Dedifferentiated amniotic fluid mesenchymal stem cell (primary cell): Measurements from ENCODE around the gene CAMK2N1.
"Not testable (repeated sequence)": the region's sequence is repeated elsewhere in the genome, so short reads cannot be mapped to it uniquely, and the experiment has no call there.

Experiments used
- DNase-seq: peaks from one replicate; pipeline ENCODE4 v3.0.0-alpha.2; 2016; ENCODE audit errors: extremely low spot score

The CAMK2N1 gene

DNA sequence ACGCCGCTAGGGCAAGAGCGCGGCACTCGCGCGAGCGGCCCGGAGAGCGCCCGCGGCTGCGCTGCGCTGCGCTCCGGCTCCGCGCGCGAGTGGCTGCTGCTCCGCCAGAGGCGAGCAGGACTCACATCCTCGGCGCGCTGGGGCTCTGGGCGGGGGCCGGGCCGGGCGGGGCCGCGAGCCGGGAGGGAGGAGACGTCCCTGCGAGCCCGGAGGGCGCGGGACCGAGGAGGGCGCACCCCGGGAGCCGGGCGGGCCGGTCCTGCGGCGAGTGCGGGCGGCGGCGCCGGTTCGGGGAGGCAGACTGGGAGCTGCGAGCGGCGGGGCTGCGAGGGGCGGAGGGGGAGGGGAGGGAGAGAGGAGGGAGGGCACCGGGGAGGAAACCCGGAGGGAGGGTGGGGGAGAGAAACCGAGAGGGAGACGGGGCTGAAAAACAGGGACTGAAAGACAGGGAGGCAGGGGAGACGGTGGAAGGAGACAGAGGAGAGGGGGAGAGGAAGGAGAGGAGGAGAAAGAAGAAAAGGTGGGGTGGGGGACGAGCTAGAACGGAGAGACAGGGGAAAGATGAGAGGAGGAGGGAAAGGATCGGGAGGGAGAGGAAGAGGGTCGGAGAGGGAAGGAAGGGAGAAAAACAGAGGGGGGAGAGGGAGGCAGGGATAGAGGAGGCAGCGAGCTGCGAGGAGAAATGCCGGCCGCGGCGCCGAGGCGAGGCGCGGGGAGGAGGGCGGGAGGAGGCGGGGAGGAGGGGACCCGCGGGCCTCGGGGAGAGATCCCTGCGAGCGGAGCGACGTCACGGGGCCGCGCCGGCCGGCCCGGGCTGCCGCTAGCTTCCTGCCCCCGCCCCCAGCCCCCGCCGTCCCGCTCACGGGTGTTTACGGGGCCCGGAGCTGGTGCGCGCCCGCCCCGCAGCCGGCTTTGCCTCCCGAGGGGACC is at the start of gene CAMK2N1:
Gene CAMK2N1 (minus strand): TSS at position 684 of the 930 bp plus-strand sequence. CDS start 831 bp downstream, outside the sequence.
- DNase-seq, result peak; percentile 51

- no peak for DNase-seq
Measured at GRCh38 chr1:20534659-20535417, 48.8 kb upstream of the CAMK2N1 start.

GRCh38 chr1:20533635-20534034 is 47.6 kb upstream of the CAMK2N1 start:
- DNase-seq, result no peak

- DNase-seq, result peak; percentile 47
Measured at GRCh38 chr1:20530901-20531300, 44.9 kb upstream of the CAMK2N1 start.

DNA sequence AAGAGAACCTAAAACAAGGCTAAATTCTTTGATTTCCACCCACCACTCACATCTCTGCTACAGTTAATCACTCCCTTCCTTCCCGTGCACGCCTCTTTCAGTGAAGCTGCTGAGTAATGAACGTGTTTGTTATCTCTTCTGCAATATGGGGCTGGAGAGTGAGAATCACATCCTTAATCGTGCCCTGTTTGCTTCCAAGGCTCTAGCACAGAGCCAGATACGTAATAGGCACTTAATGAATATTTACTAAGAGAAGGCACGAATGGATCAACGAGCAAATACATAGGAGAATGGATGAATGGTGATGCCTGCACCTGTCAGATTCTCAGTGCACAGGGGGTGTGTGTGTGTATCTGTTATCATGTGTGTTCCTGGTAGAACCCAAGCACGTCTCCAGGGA is 44.3 kb upstream of the CAMK2N1 start:
- no peak for DNase-seq

DNA sequence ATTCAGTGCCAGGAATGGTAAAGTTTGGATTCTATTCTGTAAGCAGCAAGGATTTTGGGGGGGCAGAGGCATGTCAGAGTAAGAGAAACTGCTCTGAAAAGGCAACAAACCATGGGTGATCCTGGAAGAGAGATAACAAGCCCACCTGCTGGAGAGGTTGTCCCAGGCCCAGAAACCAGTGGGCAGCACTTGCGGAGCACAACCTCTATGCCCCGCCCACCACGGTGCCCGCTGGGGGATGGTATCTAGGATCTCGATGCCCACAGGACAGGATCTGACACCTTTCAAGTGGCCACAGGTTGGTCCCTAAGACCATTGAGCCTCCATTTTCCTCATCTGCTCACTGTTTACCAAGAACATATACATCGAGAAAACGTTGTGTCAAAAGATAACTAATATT is 42.2 kb upstream of the CAMK2N1 start:
- DNase-seq, result no peak

DNA sequence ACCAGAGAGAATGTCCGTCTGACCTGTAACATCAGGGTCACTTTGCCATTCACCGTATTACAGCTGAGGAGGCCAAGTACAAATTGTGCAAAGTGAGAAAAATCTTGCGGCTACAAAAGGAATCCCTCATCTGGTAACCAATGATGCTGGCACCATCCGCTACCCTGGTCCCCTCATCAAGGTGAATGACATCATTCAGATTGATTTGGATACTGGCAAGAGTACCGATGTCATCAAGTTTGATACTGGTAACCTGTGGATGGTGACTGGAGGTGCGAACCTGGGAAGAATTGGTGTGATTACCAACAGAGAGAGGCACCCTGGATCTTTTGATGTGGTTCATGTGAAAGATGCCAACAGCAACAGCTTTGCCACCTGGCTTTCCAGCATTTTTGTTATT is 40.3 kb upstream of the CAMK2N1 start:
- DNase-seq, result no peak

DNA sequence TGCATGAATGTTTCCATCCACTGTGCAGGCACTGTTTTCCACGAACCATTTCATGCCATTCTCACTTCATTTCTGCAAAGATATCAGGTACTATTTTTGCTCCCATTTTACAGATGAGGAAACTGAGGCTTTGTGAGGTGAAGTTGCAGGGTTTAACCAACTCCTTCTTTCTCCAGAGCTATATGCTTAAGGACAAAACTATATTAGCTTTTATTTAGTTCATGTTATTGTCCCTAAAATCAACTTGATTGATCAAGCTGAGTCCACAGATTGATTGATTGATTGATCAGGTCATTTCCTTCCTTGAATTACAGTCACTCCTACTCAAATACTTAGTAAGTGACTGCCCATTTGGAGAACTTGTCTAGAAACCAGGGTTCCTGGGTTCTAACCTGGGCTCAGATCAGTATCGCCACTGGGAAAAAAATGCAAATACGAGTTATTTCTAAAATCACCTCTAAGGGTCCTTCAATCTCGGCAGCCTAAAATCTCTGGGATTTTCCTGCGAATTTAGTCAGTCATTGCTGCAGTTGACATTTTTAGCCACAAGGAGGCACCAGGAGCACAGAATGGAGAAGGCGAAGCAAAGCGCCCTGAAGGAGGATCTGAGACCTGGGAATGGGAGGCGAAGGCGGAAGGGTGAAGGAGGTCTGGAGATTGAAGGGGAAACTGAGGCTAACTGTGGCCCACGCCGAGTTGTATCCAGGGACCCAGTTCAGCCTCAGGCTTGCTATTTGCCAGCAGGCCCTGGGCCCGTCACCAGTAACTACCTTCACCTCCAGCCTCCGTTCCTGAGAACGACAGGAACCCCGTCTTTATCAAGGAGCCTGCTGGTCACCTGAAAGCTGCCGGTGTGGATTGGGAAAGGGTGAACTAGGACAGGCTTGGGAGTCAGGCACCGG is 36.2 kb upstream of the CAMK2N1 start:
- peak; percentile 92 for DNase-seq

- DNase-seq, result not testable (repeated sequence)
Measured at GRCh38 chr1:20519609-20520262, 33.7 kb upstream of the CAMK2N1 start.

DNA sequence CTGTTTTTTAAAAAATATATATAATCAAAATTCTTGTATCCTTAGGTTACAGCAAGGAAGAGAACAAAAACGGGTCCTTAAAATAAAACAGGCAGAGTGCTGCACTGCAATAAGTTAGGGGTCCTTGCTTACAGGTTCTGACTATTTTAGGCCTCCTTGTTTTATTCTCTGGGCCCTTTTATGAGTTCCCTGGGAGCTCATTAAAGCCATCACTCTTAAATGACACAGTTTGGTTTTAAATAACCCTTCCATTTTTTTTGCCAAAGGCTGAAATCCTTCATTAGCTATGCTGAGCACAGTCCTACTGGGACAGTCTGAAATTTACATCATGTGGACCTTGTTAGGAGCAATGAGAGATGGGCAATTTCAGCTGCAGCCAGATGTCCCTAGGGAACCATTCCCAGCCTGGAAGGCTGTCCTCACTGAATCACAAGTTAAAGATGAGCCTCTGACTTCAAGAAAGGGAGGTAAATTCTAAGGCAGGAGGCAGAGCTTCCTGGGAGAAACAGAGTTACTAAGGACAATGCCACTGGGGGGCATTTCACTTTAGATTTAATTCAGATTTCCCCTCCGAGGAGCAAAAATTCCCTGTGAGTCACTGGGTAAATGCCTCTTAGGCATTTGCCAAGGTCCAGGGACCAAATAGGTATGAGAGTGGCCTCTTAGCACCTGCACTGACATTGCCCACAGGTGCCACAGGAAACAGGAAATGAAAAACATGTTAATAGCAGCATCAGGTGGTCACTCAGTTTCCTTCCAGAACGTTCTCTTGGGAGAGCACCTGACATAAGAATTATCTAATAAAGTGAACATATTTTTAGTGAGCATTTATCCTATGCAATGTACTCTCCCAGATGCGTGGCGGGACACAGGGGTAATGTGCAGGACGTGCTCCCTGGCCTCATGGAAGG is 25.8 kb upstream of the CAMK2N1 start:
- DNase-seq, result no peak

DNA sequence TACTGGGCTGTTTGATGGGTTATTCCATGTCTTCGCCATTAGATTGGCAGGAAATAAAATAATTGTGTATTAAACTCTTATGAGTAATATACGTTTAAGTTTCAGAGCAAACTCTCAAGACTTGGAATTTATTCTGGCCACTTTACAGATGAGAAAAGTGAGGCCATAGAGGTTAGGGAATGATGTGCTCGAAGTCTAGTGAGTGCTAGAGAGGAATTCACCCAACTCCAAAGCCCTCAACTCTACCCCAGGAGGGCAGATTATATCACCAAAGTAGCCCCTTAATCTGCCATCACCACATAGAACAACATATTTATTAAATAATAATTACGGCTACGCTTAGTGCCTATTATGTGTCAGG is 22.4 kb upstream of the CAMK2N1 start:
- DNase-seq, result no peak

DNA sequence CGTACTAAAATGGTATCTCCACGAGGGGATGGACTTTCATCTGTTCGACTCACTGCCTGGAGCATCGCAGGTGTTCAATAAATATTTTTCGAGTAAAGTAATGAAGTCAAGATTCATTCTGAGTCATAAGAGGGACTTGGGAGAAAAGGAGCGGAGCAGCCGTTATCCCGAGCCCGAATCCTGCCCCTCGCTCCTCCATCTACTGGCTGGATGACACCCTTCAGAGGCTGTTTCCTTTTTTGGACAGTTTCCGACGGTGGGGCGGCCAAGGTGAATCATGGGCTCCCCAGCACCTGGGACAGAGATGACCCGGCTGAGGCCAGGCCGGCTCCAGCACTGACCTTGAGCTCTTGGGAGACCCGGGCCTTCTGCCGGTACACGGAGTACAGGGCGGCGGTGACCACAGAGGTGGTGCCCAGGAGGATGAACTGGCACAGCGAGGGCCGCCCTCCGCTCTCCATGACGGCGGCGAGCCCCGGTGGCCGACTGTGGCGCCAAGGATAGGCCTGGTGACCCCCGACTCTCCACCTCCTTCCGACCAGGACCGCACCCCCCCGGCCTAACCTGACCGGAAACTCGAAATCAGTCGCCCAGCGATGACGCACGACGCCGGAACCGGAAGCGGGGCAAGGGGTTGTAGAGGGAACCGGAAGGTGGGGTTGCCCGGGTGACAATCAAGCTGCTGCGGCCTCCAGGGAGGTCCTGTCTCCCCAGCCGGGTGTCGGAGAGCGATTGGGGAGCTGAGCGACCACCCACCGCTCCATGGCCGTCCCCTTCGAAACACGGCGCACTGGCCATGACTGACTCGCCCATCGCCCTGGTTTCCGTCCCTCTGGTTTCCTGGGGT is 21.8 kb upstream of the CAMK2N1 start, which contains the start of gene MUL1:
Gene MUL1 (minus strand): TSS at position 588 of the 847 bp plus-strand sequence. CDS start 127 bp downstream, at position 461.
- DNase-seq, result peak; percentile 93

DNA sequence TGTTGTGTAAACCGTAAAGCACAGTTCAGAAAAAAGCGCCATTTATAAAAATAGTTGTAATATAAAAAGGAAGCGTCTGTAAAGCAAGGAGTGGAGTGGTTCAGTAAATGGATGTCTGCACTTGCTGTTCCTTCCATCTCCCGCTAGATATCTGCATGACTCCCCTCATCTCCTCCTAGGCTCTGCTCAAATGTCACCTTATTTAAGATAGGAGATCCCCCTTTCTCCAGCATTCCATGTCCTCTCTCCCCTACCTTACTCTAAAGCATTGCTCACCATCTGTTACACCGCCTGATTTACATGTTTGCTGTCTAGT is 21.2 kb upstream of the CAMK2N1 start:
- no peak for DNase-seq

- no peak for DNase-seq
Measured at GRCh38 chr1:20505488-20505887, 19.5 kb upstream of the CAMK2N1 start.

- DNase-seq, result no peak
Measured at GRCh38 chr1:20500716-20501115, 14.7 kb upstream of the CAMK2N1 start.

DNA sequence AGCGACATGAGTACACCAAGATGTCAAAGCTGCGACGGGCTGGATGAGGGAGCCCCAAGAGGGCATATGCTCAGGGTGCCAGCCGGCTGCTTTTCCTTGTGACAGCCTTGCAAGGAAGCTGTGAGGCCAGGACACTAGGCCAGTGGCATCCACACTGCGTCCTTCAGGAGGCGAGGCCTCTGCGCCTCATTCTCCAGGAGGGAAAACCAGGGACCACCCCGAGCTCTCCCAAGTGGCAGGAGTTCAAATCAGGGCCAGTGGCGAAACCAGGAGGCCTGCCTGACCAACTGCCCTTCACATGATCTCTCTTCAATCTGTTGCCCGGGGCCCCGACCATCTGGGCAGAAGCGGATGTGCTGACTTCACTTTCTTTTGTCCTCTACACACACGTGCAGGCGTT is 13.7 kb upstream of the CAMK2N1 start:
- no peak for DNase-seq

DNA sequence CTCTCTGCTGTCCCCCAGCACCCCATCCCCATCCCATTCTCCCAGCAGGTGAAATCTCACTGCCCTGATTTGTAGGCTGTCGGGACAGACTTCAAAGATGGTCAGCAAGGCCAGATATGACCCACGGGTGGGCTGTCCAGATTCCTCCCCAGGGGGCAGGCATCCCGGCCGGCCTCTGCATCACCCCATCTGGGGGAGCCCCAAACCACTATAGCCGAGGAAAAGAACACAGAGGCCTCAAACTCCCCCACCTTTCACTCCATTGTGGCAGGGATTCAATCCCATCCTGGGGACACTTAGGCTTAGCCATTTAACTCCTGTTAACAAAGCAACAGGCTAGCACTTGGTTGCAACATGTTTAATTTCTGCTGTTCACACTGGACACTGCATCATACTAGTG is 13.1 kb upstream of the CAMK2N1 start:
- no peak for DNase-seq

DNA sequence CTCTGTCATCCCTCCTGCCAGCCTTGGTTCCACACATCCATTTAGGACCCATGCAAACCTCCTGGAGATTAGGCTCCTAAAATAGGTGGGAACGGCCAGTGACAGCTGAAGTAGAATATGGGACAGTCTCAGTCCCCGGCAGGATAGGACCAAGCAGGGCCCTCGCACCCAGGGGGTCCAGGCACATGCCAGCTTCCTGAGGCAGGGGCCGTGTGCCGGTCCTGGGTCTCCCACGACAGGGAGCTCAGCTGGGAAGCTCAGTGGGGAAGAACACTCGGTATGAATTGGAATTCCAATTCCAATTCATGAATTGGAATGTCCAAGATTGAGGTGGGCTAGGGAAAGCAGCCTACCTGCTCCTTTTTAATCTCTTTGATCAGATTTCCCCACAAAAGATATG is 12.1 kb upstream of the CAMK2N1 start:
- no peak for DNase-seq

- DNase-seq, result no peak
Measured at GRCh38 chr1:20497506-20497905, 11.5 kb upstream of the CAMK2N1 start.
